Peyer's patch (tissue), 4 donors: ENCODE data around the gene ERC1.

ENCODE experiments used
- CTCF ChIP-seq, 6 experiments: fragments of 450-650 bp in 4 of 6; fragments of 200-600 bp in 2 of 6; sonication (generic) in 1 of 6; IDR thresholded peaks; one replicate each; pipeline ENCODE4 v1.5.1; 2017 to 2019; ENCODE audit warnings: antibody characterized with exemption in 6 of 6, mild to moderate bottlenecking in 3 of 6, moderate library complexity in 1 of 6
- POLR2A ChIP-seq, 2 donors: fragments of 450-650 bp; IDR thresholded peaks; one replicate each; pipeline ENCODE4 v1.5.1; 2017; ENCODE audit warnings: antibody characterized with exemption in 2 of 2, mild to moderate bottlenecking in 2 of 2, moderate library complexity in 2 of 2

GRCh38 chr12:1494856-1495255 lies 503.8 kb downstream of the ERC1 start:
- TF ChIP-seq POLR2A (IDR thresholded peaks at IDR 0.05) (no peak), CTCF (IDR thresholded peaks at IDR 0.05) (no peak)
